Adrenal gland (tissue), 5 donors: Measurements from ENCODE around the gene ITGB6.

Source experiments
- POLR2A ChIP-seq, 2 donors: fragments of 450-650 bp; IDR thresholded peaks; one replicate each; pipeline ENCODE4 v1.6.1; 2017; ENCODE audit warnings: antibody characterized with exemption in 2 of 2, mild to moderate bottlenecking in 2 of 2, moderate library complexity in 1 of 2
- TF ChIP-seq, protein P1 (sequence below), 6 experiments: fragments of 450-650 bp in 4 of 6; fragments of 200-600 bp in 2 of 6; sonication (generic) in 1 of 6; IDR thresholded peaks; 1 replicate in 5 of 6; 2 replicates in 1 of 6; pipeline versions ENCODE4 v1.5.1 to v1.8.0; 2016 to 2021; ENCODE audit warnings: antibody characterized with exemption in 6 of 6, mild to moderate bottlenecking in 2 of 6, moderate library complexity in 1 of 6
- donor health status: DM: no; HTN: no; CAD: no.

DNA sequence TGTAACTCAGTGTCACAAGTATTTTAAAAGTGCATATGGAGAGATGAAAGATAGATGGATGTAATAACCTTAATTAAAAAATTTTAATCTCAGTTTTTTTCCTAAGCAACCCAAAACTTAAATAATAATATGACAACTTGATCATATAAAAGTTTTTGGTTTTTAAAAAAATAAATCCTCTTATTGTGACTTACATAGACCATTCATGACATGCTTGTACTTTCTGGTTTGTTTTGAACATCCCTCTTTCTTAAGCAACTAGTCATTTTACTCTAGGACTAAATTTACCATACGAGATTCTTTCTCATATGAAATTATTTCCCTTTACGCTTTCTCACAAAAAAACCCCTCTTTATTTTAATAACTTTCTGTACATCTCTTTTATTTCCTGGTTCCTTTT is 131.2 kb downstream of the ITGB6 start:
- TF ChIP-seq, protein P1, sequence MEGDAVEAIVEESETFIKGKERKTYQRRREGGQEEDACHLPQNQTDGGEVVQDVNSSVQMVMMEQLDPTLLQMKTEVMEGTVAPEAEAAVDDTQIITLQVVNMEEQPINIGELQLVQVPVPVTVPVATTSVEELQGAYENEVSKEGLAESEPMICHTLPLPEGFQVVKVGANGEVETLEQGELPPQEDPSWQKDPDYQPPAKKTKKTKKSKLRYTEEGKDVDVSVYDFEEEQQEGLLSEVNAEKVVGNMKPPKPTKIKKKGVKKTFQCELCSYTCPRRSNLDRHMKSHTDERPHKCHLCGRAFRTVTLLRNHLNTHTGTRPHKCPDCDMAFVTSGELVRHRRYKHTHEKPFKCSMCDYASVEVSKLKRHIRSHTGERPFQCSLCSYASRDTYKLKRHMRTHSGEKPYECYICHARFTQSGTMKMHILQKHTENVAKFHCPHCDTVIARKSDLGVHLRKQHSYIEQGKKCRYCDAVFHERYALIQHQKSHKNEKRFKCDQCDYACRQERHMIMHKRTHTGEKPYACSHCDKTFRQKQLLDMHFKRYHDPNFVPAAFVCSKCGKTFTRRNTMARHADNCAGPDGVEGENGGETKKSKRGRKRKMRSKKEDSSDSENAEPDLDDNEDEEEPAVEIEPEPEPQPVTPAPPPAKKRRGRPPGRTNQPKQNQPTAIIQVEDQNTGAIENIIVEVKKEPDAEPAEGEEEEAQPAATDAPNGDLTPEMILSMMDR (IDR thresholded peaks at IDR 0.05), result no peak
- TF ChIP-seq POLR2A (IDR thresholded peaks at IDR 0.05), result no peak
